Right ventricle myocardium inferior (tissue), 1 donor: ENCODE measurements around the gene TMEM89. TPM values are rescaled to one million over a fixed set of nuclear protein-coding genes. Genes with fewer than 3 reads are reported as not detected.

Experiments
- ATAC-seq: fragments of 200-7000 bp; cut with Tn5 transposase; one replicate; pipeline ENCODE4 v1.9.1; 2020; ENCODE audit warnings: mild to moderate bottlenecking, moderate library complexity
- DNase-seq: peaks from one replicate; pipeline ENCODE4 v3.0.0; 2021; ENCODE audit errors: missing footprints
- intact Hi-C: fragments of 100-400 bp; cut with DNase I; formaldehyde crosslinking; loops from one replicate; pipeline ENCODE4 v1.11.0; 2022
- total RNA-seq: library from RNA; stranded (reverse); fragmentation: NEBNext Ultra II Directional; extraction: Animal tissue kit (Norgen Biotek cat#: 25700); gene quantifications from one replicate; pipeline ENCODE4 v1.2.1, GENCODE V29; 2021
- donor health status: DM: no; HTN: yes; CAD: no; lungs with severe emphysema.

Gene TMEM89
- total RNA-seq, 1 donor from 2014 or later = not detected

DNA sequence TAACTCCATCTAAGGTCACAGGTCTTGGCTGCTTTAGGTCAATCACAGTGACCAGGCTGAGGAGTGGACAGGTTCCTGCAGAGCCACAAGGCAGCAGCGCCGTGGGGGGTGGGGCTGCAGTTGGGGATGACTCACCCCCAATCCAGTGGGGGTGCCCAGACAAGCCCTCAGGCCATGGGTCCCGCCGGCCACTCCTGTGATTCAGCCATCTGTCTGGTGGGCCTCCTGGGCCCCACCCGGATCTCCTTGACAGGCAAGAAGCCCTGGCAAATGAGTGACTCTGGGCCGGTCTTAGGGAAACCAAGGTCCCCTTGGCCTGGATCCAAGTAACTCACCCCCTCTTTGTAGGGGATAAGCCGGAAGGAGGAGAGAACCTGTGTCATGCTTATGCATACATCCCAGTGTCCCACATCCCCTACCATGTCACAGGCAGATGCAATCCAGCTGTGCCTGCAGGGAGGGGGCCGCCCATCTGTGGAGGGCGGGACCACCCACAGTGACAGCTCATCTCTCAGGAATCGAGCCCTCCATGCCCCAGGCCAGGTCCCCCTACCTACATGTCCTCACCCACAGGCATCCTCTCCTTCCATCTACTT lies 25.9 kb downstream of the TMEM89 start:
- ATAC-seq (no peak), DNase-seq (peak; percentile 63)
- intact Hi-C loops = no loop called here

DNA sequence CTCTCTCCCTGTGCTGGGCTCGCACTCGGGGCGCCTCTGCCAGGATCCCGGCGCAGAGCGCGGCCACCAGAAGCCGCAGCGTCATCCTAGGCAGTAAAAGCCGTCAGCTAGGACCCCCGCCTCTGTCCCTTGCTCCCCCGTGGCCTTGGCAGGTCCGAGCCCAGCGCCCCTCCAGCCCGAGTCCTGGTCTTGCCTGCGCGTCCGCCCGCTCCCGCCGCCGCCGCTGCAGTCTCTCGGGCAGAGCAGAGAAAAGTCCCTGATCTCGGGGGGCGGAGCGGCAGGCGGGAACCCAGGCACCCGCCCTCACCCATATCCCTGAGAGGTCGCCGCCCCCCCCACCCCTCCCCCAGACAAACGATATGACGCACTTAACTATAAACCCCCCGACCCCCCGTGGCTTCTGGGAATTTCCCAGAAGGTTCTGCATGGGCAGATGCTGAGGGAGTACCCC lies 26.5 kb downstream of the TMEM89 start, which contains the start of gene COL7A1:
TSS of gene COL7A1 (minus strand) at position 255 of the 451 bp plus-strand sequence. CDS start at position 85, 170 bp downstream.
- intact Hi-C loops = no loop called here
- ATAC-seq = no peak
- peak; percentile 64 for DNase-seq

GRCh38 chr3:48594417-48595049 lies 27.0 kb downstream of the TMEM89 start:
- no peak for ATAC-seq
- peak; percentile 20 for DNase-seq
- intact Hi-C loops = no loop called here

DNA sequence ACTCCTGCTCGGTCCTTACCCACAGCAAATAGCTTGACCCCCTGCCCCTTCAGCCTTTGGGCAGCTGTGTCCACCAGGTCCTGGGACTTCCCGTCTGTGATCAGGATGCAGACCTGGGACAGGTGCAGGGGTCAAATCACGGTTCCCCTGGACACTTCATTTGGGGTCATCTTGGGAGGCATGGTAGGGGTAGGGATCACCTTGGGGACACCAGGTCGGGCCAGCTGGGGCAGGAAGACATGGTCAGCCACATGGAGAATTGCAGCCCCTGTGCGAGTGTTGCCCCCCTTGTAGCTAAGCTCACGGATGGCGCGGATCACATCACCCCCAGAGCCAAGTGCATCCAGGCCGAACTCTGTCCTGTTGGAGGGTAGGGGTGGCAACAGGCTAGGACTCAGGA lies 28.2 kb downstream of the TMEM89 start:
- ATAC-seq = no peak
- DNase-seq = peak; percentile 31
- intact Hi-C loops = no loop called here

- ATAC-seq = no peak
- peak; percentile 54 for DNase-seq
- intact Hi-C loops = no loop called here
Measured at GRCh38 chr3:48592519-48593087, 29.0 kb downstream of the TMEM89 start.

- intact Hi-C loops = no loop called here
- no peak for ATAC-seq
- DNase-seq = peak; percentile 47
Measured at GRCh38 chr3:48591886-48592518, 29.6 kb downstream of the TMEM89 start.

- intact Hi-C loops = no loop called here
- ATAC-seq (no peak), DNase-seq (peak; percentile 54)
Measured at GRCh38 chr3:48591436-48591835, 30.1 kb downstream of the TMEM89 start.

DNA sequence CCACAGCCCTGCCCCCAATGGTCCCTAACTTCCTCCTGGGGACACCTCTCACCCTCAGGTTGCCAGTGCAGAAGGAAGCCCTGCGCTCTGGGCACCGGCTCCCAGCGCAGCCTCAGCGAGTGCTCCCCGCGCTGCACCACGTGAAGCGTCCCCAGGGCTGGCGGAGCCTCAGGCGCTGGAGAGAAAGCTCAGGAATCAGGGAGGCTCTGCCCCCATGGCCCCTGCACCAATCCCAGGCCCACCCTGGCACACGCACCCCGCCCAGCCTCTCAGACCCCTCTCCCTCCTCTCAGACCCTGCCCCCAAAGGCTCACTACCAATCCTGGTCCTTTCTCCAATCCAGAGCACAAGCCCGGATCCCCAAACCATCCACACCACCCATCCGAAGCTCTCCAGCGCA lies 33.3 kb downstream of the TMEM89 start:
- intact Hi-C loops = no loop called here
- ATAC-seq (no peak), DNase-seq (no peak)

- DNase-seq (no peak), ATAC-seq (no peak)
- intact Hi-C loops = no loop called here
Measured at GRCh38 chr3:48587686-48588085, 33.9 kb downstream of the TMEM89 start.

DNA sequence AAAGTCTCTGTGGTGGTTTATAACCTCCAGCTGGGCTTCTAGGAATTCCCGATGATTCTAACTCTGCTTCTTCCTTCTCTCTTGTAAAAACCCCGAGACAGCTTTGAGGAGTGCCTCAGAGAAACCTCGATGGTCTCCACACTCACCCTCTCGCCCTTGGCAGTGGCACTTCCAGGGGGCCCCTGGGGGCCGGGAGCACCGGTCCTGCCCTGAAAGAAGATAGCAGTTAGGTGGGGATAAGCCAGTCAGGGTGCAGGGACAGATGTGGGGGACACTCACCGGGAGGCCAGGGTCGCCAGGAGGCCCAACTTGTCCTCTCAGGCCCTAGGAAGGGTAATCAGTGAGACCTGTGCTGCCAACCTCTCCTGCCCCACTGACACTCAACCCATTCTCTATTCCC lies 36.2 kb downstream of the TMEM89 start:
- ATAC-seq = no peak

DNA sequence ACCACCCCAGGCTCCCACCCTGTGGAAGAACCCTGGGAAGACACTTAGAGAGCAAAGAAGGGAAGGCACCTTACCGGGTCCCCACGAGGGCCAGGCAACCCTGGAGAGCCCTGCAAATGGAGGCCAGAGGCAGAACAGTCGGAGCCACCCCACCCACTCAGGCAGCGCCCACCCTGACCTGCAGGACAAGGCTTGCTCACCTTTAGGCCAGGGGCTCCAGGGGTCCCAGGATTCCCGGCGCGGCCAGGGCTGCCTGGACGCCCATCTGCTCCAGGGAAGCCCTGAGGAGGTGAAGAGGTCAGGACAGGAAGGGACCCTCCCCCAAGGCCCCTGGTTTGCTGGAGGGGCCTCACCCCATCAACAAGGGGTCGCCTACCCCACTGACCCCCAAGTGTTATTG lies 36.7 kb downstream of the TMEM89 start:
- ATAC-seq (no peak), DNase-seq (no peak)
- intact Hi-C loops = no loop called here

More for the DNA sequence above, 36.2 kb downstream of the TMEM89 start:
- DNase-seq = no peak
- intact Hi-C loops = no loop called here

- ATAC-seq (no peak), DNase-seq (no peak)
- intact Hi-C loops = no loop called here
Measured at GRCh38 chr3:48581621-48582481, 39.7 kb downstream of the TMEM89 start.

DNA sequence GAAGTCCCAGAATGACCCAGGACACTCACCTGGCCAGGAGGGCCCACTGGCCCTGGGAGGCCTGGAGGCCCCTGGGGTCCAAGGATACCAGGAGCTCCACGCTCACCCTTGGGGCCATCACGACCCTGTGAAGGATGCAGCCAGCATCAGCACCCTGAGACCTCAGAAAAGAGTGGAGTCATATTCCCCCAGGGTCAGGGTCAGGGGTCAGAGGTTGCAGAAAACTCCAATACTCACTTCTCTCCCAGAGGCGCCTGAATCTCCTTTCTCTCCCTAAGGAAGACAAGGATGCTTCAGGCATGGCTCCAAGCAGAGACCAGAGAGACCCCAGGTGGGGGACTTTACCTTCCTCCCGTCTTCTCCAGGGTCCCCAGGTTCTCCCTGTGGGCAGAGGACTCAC lies 44.9 kb downstream of the TMEM89 start:
- ATAC-seq (no peak), DNase-seq (no peak)
- intact Hi-C loops = no loop called here

GRCh38 chr3:48575366-48575765 lies 46.2 kb downstream of the TMEM89 start:
- no peak for DNase-seq
- intact Hi-C loops = no loop called here
- ATAC-seq = no peak

DNA sequence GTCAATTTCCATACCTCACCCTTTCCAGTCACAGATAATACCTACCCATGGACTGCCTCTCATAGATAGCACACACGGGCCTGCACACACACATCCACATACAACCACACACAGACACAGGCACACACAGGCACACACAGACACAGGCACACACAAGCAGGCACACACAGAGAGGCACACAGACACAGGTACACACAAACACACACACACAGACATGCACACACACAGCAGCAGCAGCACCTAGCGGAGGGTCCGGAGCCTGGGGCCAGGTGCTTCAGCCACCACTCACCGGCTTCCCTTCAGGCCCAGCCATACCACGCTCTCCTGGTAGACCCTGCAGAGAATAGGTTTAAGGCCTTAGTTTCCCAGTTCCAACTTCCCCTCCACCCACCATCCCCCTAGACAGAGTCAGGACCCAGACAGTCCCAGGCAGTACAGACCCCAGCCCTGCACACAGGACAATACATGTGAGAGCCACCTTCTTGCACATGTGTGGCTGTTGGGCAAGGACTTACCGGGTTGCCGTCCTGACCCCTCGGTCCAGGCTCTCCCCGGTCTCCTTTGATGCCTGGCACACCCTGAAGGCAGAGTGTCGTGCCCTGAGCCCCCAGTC lies 47.5 kb downstream of the TMEM89 start:
- intact Hi-C loops = no loop called here
- no peak for DNase-seq
- no peak for ATAC-seq

DNA sequence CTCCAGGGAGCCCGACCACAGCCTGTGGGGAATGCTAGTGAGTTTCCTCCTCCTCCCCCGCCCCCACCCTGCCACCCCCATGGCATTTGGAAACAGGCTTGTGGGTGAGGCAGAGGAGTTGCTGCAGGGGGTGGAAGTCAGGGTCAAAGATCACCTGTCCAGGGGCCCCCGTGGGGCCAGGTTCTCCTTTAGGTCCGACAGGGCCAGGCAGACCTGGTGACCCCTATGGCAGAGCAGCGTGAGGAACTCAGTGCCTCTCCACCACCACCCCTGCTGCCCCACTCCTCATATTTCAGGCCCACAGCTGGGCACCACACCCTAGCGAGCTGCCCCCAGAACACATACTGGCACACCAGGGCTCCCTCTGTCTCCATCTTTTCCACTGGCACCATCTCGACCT lies 49.1 kb downstream of the TMEM89 start:
- DNase-seq = no peak
- intact Hi-C loops = no loop called here
- ATAC-seq = no peak

DNA sequence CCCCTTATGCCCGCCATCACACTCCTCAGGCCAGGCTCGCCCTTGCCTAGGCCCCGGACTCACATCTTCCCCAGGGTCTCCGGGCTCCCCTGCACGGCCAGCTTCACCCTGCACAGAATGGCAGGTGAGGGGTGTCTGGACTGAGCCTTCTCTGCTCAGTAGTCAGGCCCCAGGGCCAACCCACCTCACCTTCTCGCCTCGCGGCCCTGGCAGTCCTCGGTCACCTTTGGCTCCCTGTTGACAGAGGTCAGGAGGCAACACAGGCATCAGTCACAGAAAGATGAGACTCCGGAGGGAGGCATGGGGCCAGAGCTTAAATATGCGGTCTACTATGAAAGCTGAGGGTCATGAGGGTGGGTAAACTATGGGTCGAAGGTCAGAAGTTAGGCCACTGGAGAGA lies 49.6 kb downstream of the TMEM89 start:
- DNase-seq (no peak), ATAC-seq (no peak)
- intact Hi-C loops = no loop called here
